Fibroblast of lung (primary cell): Measurements from ENCODE around the gene MT1X. TPM values are rescaled to one million over a fixed set of nuclear protein-coding genes. Genes with fewer than 3 reads are reported as not detected.
A peak's percentile ranks its signal among the peaks of the same experiment; 100 is the strongest.

ENCODE experiments used
- DNase-seq, 2 donors: peaks; one replicate each; pipeline versions ENCODE4 v3.0.0 to v3.0.0-alpha.2; 2010; ENCODE audit warnings: low read depth in 2 of 2
- H2AFZ ChIP-seq: 2 replicates; pipeline ENCODE4 v1.5.1; 2012; ENCODE audit warnings: low read length, control low read depth, inconsistent platforms
- H3K27ac ChIP-seq: 2 replicates; pipeline ENCODE4 v1.5.1; 2011; ENCODE audit warnings: low read length, control low read depth; ENCODE audit not compliant: insufficient read depth
- H3K27me3 ChIP-seq: 2 replicates; pipeline ENCODE4 v1.5.1; 2011; ENCODE audit warnings: mild to moderate bottlenecking, low read length; ENCODE audit not compliant: control insufficient read depth, insufficient read depth
- H3K36me3 ChIP-seq: 2 replicates; pipeline ENCODE4 v1.5.1; 2011; ENCODE audit warnings: low read length; ENCODE audit not compliant: control insufficient read depth, insufficient read depth
- H3K4me1 ChIP-seq: 2 replicates; pipeline ENCODE4 v1.5.1; 2011; ENCODE audit warnings: low read length; ENCODE audit not compliant: control insufficient read depth, insufficient read depth; ENCODE audit errors: extremely low read depth
- H3K4me2 ChIP-seq: 2 replicates; pipeline ENCODE4 v1.5.1; 2011; ENCODE audit warnings: low read length, control low read depth; ENCODE audit not compliant: insufficient read depth; ENCODE audit errors: extremely low read depth
- H3K4me3 ChIP-seq, 4 experiments: fragments of 200-600 bp in 1 of 4; sonication (generic) in 1 of 4; replicated peaks in 1 of 4; 2 replicates each; pipeline ENCODE4 v1.5.1; 2011 to 2016; ENCODE audit warnings: low read length in 4 of 4, low read depth in 3 of 4, mild to moderate bottlenecking in 3 of 4, control low read depth in 2 of 4, inconsistent platforms in 1 of 4, mixed read lengths in 1 of 4; ENCODE audit not compliant: insufficient read depth in 1 of 4; ENCODE audit errors: control extremely low read depth in 1 of 4
- H3K79me2 ChIP-seq: 2 replicates; pipeline ENCODE4 v1.5.1; 2012; ENCODE audit warnings: mild to moderate bottlenecking, low read length, inconsistent platforms; ENCODE audit not compliant: control insufficient read depth, insufficient read depth
- H3K9ac ChIP-seq: 2 replicates; pipeline ENCODE4 v1.5.1; 2011; ENCODE audit warnings: mild to moderate bottlenecking, low read length, control low read depth; ENCODE audit not compliant: insufficient read depth
- H3K9me3 ChIP-seq: 2 replicates; pipeline ENCODE4 v1.5.1; 2012; ENCODE audit warnings: low read depth, low read length; ENCODE audit not compliant: control insufficient read depth, insufficient read depth
- H4K20me1 ChIP-seq: 2 replicates; pipeline ENCODE4 v1.5.1; 2011; ENCODE audit warnings: low read length; ENCODE audit not compliant: control insufficient read depth, insufficient read depth; ENCODE audit errors: extremely low read depth
- EZH2 ChIP-seq: IDR thresholded peaks from 2 replicates; pipeline ENCODE4 v1.5.1; 2012; ENCODE audit warnings: low read length, control low read depth, mild to moderate bottlenecking; ENCODE audit errors: missing control alignments
- polyA plus RNA-seq, 2 donors: library from polyadenylated mRNA; depleted of rRNA in 1 of 2; stranded (reverse) in 1 of 2; unstranded in 1 of 2; fragments of >200 nt; gene quantifications; 2 replicates each; pipeline ENCODE4 v1.2.1, GENCODE V29; 2011 to 2012; ENCODE audit warnings: missing spikeins in 1 of 2
- total RNA-seq: library from RNA; depleted of rRNA; stranded (reverse); fragments of >200 nt; gene quantifications from 2 replicates; pipeline ENCODE4 v1.2.1, GENCODE V29; 2014
- TF ChIP-seq, protein P1 (sequence below), 2 donors: IDR thresholded peaks in 1 of 2; conservative IDR thresholded peaks in 1 of 2; 1 replicate in 1 of 2; 2 replicates in 1 of 2; pipeline ENCODE4 v1.5.1; 2011 to 2012; ENCODE audit warnings: low read length in 2 of 2, control low read depth in 1 of 2, inconsistent platforms in 1 of 2, low read depth in 1 of 2, mild to moderate bottlenecking in 1 of 2

MT1X gene
- total and polyA plus RNA-seq, 2 donors (not counting 1 experiment from before 2014, with no cell fraction given): 137 to 242 TPM

- Histone ChIP-seq H3K9me3 (no peaks in the 10 kb centered on the region), H3K27me3 (no peaks in the 10 kb centered on the region), H3K36me3 (no peaks in the 10 kb centered on the region), H3K4me1 (no peaks in the 10 kb centered on the region), H3K4me3 (no peak overlapping the region), H4K20me1 (no peaks in the 10 kb centered on the region), H2AFZ (no peak overlapping the region), H3K27ac (no peak overlapping the region), H3K4me2 (no peak overlapping the region), H3K79me2 (no peaks in the 10 kb centered on the region), H3K9ac (no peak overlapping the region)
- TF ChIP-seq EZH2: no peak
- TF ChIP-seq, protein P1, sequence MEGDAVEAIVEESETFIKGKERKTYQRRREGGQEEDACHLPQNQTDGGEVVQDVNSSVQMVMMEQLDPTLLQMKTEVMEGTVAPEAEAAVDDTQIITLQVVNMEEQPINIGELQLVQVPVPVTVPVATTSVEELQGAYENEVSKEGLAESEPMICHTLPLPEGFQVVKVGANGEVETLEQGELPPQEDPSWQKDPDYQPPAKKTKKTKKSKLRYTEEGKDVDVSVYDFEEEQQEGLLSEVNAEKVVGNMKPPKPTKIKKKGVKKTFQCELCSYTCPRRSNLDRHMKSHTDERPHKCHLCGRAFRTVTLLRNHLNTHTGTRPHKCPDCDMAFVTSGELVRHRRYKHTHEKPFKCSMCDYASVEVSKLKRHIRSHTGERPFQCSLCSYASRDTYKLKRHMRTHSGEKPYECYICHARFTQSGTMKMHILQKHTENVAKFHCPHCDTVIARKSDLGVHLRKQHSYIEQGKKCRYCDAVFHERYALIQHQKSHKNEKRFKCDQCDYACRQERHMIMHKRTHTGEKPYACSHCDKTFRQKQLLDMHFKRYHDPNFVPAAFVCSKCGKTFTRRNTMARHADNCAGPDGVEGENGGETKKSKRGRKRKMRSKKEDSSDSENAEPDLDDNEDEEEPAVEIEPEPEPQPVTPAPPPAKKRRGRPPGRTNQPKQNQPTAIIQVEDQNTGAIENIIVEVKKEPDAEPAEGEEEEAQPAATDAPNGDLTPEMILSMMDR (conservative IDR thresholded peaks at IDR 0.05 in 1 of 2, IDR thresholded peaks at IDR 0.05 in 1 of 2; ENCODE audit: low read depth in 1 of 2, low read length in 2 of 2): no peak
- no peak for DNase-seq
These were observed 28.0 kb downstream of the MT1X start for GRCh38 chr16:56710181-56710737.

GRCh38 chr16:56711862-56712261 lies 29.6 kb downstream of the MT1X start:
- no peak overlapping the region for H3K4me2 ChIP-seq
- no peaks in the 10 kb centered on the region for H3K27me3 ChIP-seq
- H3K27ac ChIP-seq: no peak overlapping the region
- H4K20me1 ChIP-seq: no peaks in the 10 kb centered on the region
- no peak overlapping the region for H2AFZ ChIP-seq
- H3K79me2 ChIP-seq: no peaks in the 10 kb centered on the region
- no peaks in the 10 kb centered on the region for H3K9me3 ChIP-seq
- no peaks in the 10 kb centered on the region for H3K4me1 ChIP-seq
- H3K4me3 ChIP-seq: no peak overlapping the region
- H3K36me3 ChIP-seq: no peaks in the 10 kb centered on the region
- TF ChIP-seq EZH2: no peak
- TF ChIP-seq, protein P1 (conservative IDR thresholded peaks at IDR 0.05 in 1 of 2, IDR thresholded peaks at IDR 0.05 in 1 of 2; ENCODE audit: low read depth in 1 of 2, low read length in 2 of 2): no peak
- no peak overlapping the region for H3K9ac ChIP-seq
- peak in 1 of 2 donors; percentile 11 for DNase-seq

GRCh38 chr16:56713794-56714193 lies 31.5 kb downstream of the MT1X start:
- Histone ChIP-seq H3K4me3 (no peak overlapping the region), H3K9ac (no peak overlapping the region), H3K4me1 (no peaks in the 10 kb centered on the region), H3K4me2 (no peak overlapping the region), H3K27ac (no peak overlapping the region), H2AFZ (no peak overlapping the region), H3K27me3 (no peaks in the 10 kb centered on the region), H4K20me1 (no peaks in the 10 kb centered on the region), H3K9me3 (no peaks in the 10 kb centered on the region), H3K36me3 (no peaks in the 10 kb centered on the region), H3K79me2 (no peaks in the 10 kb centered on the region)
- no peak for DNase-seq
- TF ChIP-seq, protein P1 (conservative IDR thresholded peaks at IDR 0.05 in 1 of 2, IDR thresholded peaks at IDR 0.05 in 1 of 2; ENCODE audit: low read depth in 1 of 2, low read length in 2 of 2): no peak
- no peak for TF ChIP-seq EZH2
